LNCaP clone FGC (cell line): Measurements from ENCODE around the gene ANKRD66.

Experiments
- DNase-seq: peaks from one replicate; pipeline ENCODE4 v3.0.0-alpha.2; 2011; ENCODE audit warnings: low read depth
- H3K4me3 ChIP-seq: 2 replicates; pipeline ENCODE4 v1.5.1; 2011; ENCODE audit warnings: mild to moderate bottlenecking, low read depth, low read length, control low read depth
- TF ChIP-seq, protein P1 (sequence below): IDR thresholded peaks from 2 replicates; pipeline ENCODE4 v1.5.1; 2012; ENCODE audit warnings: mild to moderate bottlenecking; ENCODE audit not compliant: control insufficient read depth, insufficient read depth; ENCODE audit errors: extremely low read depth

The ANKRD66 gene

DNA sequence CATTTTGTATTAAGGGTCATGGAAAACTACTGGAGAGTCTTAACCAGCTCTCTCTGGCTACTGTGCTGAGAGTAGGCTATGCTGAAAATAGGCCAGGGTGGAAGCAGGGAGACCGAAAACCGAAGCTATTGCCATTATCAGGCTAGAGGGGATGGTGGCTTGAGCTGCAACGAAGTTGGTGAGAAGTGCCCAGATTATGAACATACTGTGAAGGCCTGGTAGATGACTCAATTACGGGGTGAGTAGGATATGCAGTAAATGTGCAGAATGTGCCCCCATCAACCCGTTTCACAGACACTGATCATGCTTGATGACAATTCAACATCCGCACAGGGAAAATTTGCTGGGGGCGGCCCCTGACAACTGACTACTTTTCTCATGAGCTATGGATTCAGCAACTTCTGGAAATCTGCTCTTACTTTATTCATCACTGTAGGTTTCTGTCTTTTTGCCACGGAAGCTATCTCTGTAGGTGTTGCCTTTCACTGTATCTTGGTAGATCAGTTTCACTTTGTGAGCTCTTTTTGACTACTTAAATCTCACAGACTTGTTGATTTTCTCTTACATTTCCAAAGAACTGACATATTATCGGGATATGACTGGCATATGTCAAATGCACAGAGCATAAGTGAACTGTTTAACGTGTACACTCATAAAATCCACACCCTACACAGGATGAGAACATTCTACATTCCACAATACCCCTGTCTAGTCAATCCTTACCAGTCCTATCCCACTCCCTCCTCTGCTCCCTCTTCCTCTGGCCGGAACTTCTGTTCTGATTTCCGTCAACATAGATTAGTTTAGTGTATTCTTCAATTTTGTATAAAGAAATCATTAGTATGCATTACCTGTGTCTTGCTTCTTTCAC is 31.0 kb downstream of the ANKRD66 start:
- DNase-seq = no peak
- TF ChIP-seq, protein P1, sequence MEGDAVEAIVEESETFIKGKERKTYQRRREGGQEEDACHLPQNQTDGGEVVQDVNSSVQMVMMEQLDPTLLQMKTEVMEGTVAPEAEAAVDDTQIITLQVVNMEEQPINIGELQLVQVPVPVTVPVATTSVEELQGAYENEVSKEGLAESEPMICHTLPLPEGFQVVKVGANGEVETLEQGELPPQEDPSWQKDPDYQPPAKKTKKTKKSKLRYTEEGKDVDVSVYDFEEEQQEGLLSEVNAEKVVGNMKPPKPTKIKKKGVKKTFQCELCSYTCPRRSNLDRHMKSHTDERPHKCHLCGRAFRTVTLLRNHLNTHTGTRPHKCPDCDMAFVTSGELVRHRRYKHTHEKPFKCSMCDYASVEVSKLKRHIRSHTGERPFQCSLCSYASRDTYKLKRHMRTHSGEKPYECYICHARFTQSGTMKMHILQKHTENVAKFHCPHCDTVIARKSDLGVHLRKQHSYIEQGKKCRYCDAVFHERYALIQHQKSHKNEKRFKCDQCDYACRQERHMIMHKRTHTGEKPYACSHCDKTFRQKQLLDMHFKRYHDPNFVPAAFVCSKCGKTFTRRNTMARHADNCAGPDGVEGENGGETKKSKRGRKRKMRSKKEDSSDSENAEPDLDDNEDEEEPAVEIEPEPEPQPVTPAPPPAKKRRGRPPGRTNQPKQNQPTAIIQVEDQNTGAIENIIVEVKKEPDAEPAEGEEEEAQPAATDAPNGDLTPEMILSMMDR = no peak
- H3K4me3 ChIP-seq = no peak overlapping the region

- H3K4me3 ChIP-seq = no peak overlapping the region
- TF ChIP-seq, protein P1 = peak; percentile 62
- peak; percentile 59 for DNase-seq
These were observed 35.0 kb downstream of the ANKRD66 start for GRCh38 chr6:46781478-46782378.

DNA sequence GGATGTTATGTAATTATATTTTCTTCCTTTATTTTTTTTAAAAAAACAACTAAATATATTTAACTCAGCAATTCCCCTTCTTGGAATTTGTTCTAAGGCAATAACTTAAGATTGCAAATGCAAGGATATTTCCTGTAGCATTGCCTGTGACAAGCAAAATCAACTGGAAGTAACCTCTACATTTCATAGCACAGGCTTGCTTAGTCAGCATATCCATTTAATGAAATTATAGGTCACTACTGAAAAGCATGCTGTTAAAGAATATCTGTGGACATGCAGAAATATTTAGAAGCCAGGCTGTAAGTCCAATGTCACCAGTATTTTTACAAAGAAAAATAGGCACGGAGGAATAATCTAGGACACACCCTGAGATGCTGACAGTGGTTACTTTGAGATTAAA is 37.8 kb downstream of the ANKRD66 start:
- no peak overlapping the region for H3K4me3 ChIP-seq
- TF ChIP-seq, protein P1 = no peak
- DNase-seq = no peak

DNA sequence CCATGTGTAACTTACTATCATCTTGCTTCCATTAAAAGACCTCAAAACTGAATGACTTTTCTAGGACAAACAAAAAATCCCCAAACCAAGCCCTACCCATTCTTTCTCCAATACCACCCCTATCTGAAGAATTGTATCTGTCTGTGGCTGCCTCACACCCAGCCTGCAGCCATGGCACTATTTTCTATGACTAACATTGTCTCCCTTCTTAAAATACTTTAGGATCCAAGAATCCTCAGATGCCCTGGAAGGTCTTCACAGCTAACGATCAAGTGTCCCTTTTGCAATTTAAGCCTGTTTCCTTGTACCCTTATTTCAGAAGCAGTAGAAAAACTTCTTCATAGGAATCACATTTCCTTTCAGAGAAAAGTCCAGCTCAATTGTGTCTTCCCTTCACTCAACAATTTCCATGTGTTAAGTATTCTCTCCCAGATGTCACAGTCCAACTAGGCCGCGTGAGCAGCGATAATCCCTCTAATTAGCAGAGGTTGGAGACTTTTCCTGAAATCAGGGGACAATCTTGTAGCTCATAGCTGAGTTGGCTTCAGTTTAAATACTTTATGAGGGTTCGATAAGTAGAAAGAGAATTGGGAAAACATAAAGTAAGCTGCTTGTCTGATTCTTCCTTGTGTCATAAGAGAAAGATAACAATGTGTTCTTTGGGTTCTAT is 41.3 kb downstream of the ANKRD66 start:
- TF ChIP-seq, protein P1 = no peak
- H3K4me3 ChIP-seq = no peak overlapping the region
- no peak for DNase-seq

GRCh38 chr6:46788791-46789190 is 42.1 kb downstream of the ANKRD66 start:
- H3K4me3 ChIP-seq = no peak overlapping the region
- TF ChIP-seq, protein P1 = no peak
- DNase-seq = no peak

- TF ChIP-seq, protein P1 = no peak
- H3K4me3 ChIP-seq = no peak overlapping the region
- DNase-seq = no peak
These were observed 43.0 kb downstream of the ANKRD66 start for GRCh38 chr6:46789434-46790354.
